IMR-90 (cell line): ENCODE measurements around the gene LYPD6B. TPM values are rescaled to one million over a fixed set of nuclear protein-coding genes. Genes with fewer than 3 reads are reported as not detected.

ENCODE experiments used
- ATAC-seq: fragments of 200-7000 bp; cut with Tn5 transposase; 2 replicates; pipeline ENCODE4 v1.9.1; 2020; ENCODE audit warnings: low read depth, mild to moderate bottlenecking, moderate library complexity
- BruUV-seq: library from RNA; stranded (reverse); fragments of 400-500 nt; replicated peaks from 2 replicates; lab custom pipeline; 2021; lab: Mats Ljungman, UMichigan
- CTCF ChIA-PET: fragments of 300-600 bp; formaldehyde crosslinking; extraction: SDS; loops from one replicate; lab custom pipeline; 2021; ENCODE audit warnings: antibody characterized with exemption; lab: Yijun Ruan, JAX
- POLR2A ChIA-PET: fragments of 300-600 bp; sonication (Branson Sonifier 250); formaldehyde crosslinking; loops from one replicate; lab custom pipeline; 2022; ENCODE audit warnings: antibody characterized with exemption; ENCODE audit not compliant: unreplicated experiment; lab: Charles Lee
- DNase-seq: peaks from one replicate; pipeline ENCODE4 v3.0.0; 2013
- H2AFZ ChIP-seq: replicated peaks from 2 replicates; pipeline ENCODE3; 2013; ENCODE audit warnings: low read length, mild to moderate bottlenecking; ENCODE audit not compliant: poor library complexity
- H2AK5ac ChIP-seq: 2 replicates; pipeline ENCODE4 v1.6.1; 2013; ENCODE audit warnings: low read depth, low read length, inconsistent platforms
- H2AK9ac ChIP-seq: replicated peaks from 2 replicates; pipeline ENCODE3; 2013; ENCODE audit warnings: mild to moderate bottlenecking, low read depth, low read length, moderate library complexity; ENCODE audit not compliant: poor library complexity
- H2BK120ac ChIP-seq: 2 replicates; pipeline ENCODE4 v1.6.1; 2013; ENCODE audit warnings: low read depth, low read length, inconsistent platforms
- H2BK15ac ChIP-seq: 3 replicates; pipeline ENCODE4 v1.6.1; 2013; ENCODE audit warnings: low read depth, low read length, inconsistent platforms
- H2BK20ac ChIP-seq: 2 replicates; pipeline ENCODE4 v1.6.1; 2013; ENCODE audit warnings: low read depth, mild to moderate bottlenecking, inconsistent platforms, low read length, moderate library complexity
- H2BK5ac ChIP-seq: 2 replicates; pipeline ENCODE4 v1.6.1; 2013; ENCODE audit warnings: mild to moderate bottlenecking, low read depth, low read length, inconsistent platforms; ENCODE audit not compliant: poor library complexity, severe bottlenecking
- H3K14ac ChIP-seq: replicated peaks from 2 replicates; pipeline ENCODE4 v1.6.1; 2013; ENCODE audit warnings: low read depth, low read length, inconsistent platforms
- H3K18ac ChIP-seq: 2 replicates; pipeline ENCODE4 v1.6.1; 2013; ENCODE audit warnings: low read depth, low read length, control low read depth
- H3K23ac ChIP-seq: 2 replicates; pipeline ENCODE4 v1.6.1; 2013; ENCODE audit warnings: low read depth, low read length, inconsistent platforms
- H3K27ac ChIP-seq: 2 replicates; pipeline ENCODE4 v1.5.1; 2013; ENCODE audit warnings: mild to moderate bottlenecking, control low read depth, low read length; ENCODE audit not compliant: insufficient read depth
- H3K27me3 ChIP-seq: 2 replicates; pipeline ENCODE4 v1.6.1; 2013; ENCODE audit warnings: low read length; ENCODE audit not compliant: control insufficient read depth, insufficient read depth
- H3K36me3 ChIP-seq: 2 replicates; pipeline ENCODE4 v1.6.1; 2013; ENCODE audit warnings: low read length, mixed read lengths; ENCODE audit not compliant: control insufficient read depth, insufficient read depth
- H3K4ac ChIP-seq: 2 replicates; pipeline ENCODE4 v1.6.1; 2013; ENCODE audit warnings: low read depth, low read length, inconsistent platforms
- H3K4me1 ChIP-seq: 2 replicates; pipeline ENCODE4 v1.6.1; 2013; ENCODE audit warnings: low read length, mixed read lengths; ENCODE audit not compliant: control insufficient read depth, insufficient read depth
- H3K4me2 ChIP-seq: 2 replicates; pipeline ENCODE4 v1.6.1; 2013; ENCODE audit warnings: low read depth, mild to moderate bottlenecking, control low read depth, low read length, moderate library complexity
- H3K4me3 ChIP-seq: 2 replicates; pipeline ENCODE4 v1.5.1; 2013; ENCODE audit warnings: low read depth, mild to moderate bottlenecking, control low read depth, low read length, moderate library complexity; ENCODE audit not compliant: insufficient read depth
- H3K56ac ChIP-seq: 2 replicates; pipeline ENCODE4 v1.6.1; 2013; ENCODE audit warnings: low read length, inconsistent platforms; ENCODE audit not compliant: insufficient read depth; ENCODE audit errors: extremely low read depth
- H3K79me1 ChIP-seq, 2 experiments: 2 replicates each; pipeline ENCODE4 v1.6.1; 2013; ENCODE audit warnings: low read length in 2 of 2, inconsistent platforms in 1 of 2, low read depth in 1 of 2
- H3K9ac ChIP-seq: 2 replicates; pipeline ENCODE4 v1.6.1; 2013; ENCODE audit warnings: low read depth, low read length, control low read depth
- H3K9me1 ChIP-seq: 2 replicates; pipeline ENCODE4 v1.6.1; 2013; ENCODE audit warnings: low read length, inconsistent platforms; ENCODE audit not compliant: insufficient read depth
- H3K9me3 ChIP-seq: 2 replicates; pipeline ENCODE4 v1.6.1; 2013; ENCODE audit warnings: low read length; ENCODE audit not compliant: control insufficient read depth, insufficient read depth
- H4K20me1 ChIP-seq: 2 replicates; pipeline ENCODE4 v1.6.1; 2013; ENCODE audit warnings: low read length, inconsistent platforms; ENCODE audit not compliant: insufficient read depth
- H4K5ac ChIP-seq: 2 replicates; pipeline ENCODE4 v1.6.1; 2013; ENCODE audit warnings: mild to moderate bottlenecking, low read depth, low read length, control low read depth
- H4K8ac ChIP-seq, 2 experiments: 2 replicates each; pipeline ENCODE4 v1.6.1; 2013; ENCODE audit warnings: low read depth in 2 of 2, low read length in 2 of 2, control low read depth in 1 of 2, inconsistent platforms in 1 of 2
- H4K91ac ChIP-seq: 2 replicates; pipeline ENCODE4 v1.6.1; 2013; ENCODE audit warnings: low read depth, low read length, inconsistent platforms; ENCODE audit not compliant: insufficient read depth
- BHLHE40 ChIP-seq: fragments of 150-350 bp; IDR thresholded peaks from 2 replicates; pipeline ENCODE4 v1.6.1; 2016; ENCODE audit warnings: mild to moderate bottlenecking, low read depth, low read length
- ELK1 ChIP-seq: fragments of 150-350 bp; IDR thresholded peaks from 2 replicates; pipeline ENCODE4 v1.6.1; 2016; ENCODE audit warnings: low read depth, mild to moderate bottlenecking, low read length, moderate library complexity, borderline replicate concordance
- MAZ ChIP-seq: IDR thresholded peaks from 2 replicates; pipeline ENCODE4 v1.6.1; 2012; ENCODE audit warnings: low read depth, mild to moderate bottlenecking, low read length, improper control_type of control experiment, moderate library complexity, borderline replicate concordance
- WGBS, 2 experiments: methylation state at CpG; one replicate each; pipeline versions ENCODE4 v1.1.5 to v1.1.7; 2013; ENCODE audit warnings: missing lambda C conversion rate in 2 of 2; ENCODE audit not compliant: insufficient read length in 1 of 2; ENCODE audit errors: extremely low coverage in 2 of 2; 5-methylcytosine and 5-hydroxymethylcytosine counted together
- dilution Hi-C: fragments of 300-500 bp; cut with HindIII; formaldehyde crosslinking; loops from one replicate; pipeline ENCODE4 v1.14.3; 2018; ENCODE audit warnings: low sequenced_read_pairs; ENCODE audit not compliant: unreplicated experiment
- in situ Hi-C: fragments of 300-500 bp; cut with MboI; formaldehyde crosslinking; loops from 3 replicates; pipeline ENCODE4 v1.14.3; 2019; ENCODE audit warnings: low sequenced_read_pairs, inconsistent platforms, mixed read lengths
- intact Hi-C: fragments of 100-400 bp; cut with micrococcal nuclease; formaldehyde crosslinking; loops from 2 replicates; pipeline ENCODE4 v1.10.0; 2022
- polyA plus RNA-seq, 3 experiments: library from polyadenylated mRNA; depleted of rRNA; stranded (reverse); fragments of >200 nt; gene quantifications; 2 replicates each; pipeline ENCODE4 v1.2.3, GENCODE V29; 2012; ENCODE audit warnings: low replicate concordance in 1 of 3
- total RNA-seq: library from RNA; depleted of rRNA; stranded (reverse); fragments of >200 nt; gene quantifications from 2 replicates; pipeline ENCODE4 v1.2.3, GENCODE V29; 2012

The LYPD6B gene
- total and polyA plus RNA-seq, 2 of the 4 experiments (the other 2 are of a cell fraction), result 0.05 TPM; not detected in 1

DNA sequence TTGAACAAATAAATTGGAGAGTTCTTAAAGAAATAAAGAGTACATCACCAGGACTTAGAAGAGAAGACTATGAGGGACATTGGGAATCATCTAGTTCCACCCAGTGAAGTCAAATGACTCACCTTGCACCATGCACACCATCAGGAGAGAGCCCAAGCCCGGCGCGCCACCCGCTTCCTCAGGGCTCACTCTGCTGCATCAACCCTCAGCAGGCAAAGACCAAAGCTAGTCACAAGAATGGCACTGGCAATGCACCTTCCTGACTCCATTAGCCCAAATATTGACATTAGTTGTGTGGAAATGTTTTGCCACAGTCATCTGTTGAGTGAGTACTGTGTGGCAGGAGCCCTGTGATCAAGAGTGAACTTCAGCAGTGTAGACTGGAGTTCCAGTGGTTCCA, 7.1 kb upstream of the LYPD6B start:
- Histone ChIP-seq H4K8ac (no peak overlapping the region), H2BK15ac (no peak overlapping the region), H3K9ac (no peak overlapping the region), H3K23ac (no peak overlapping the region), H3K36me3 (no peaks in the 10 kb centered on the region), H3K27me3 (peaks cover 19% of the 10 kb centered on the region), H3K18ac (no peak overlapping the region), H3K4me3 (no peak overlapping the region), H2AK9ac (no peak overlapping the region), H3K56ac (no peak overlapping the region), H4K91ac (no peak overlapping the region), H3K4ac (no peak overlapping the region), H3K79me1 (no peaks in the 10 kb centered on the region), H2BK120ac (no peak overlapping the region), H4K5ac (no peak overlapping the region), H3K4me2 (no peak overlapping the region), H3K4me1 (no peaks in the 10 kb centered on the region), H2AFZ (no peak overlapping the region), H3K14ac (no peak overlapping the region), H3K9me3 (no peaks in the 10 kb centered on the region), H3K27ac (no peak overlapping the region), H2BK5ac (no peak overlapping the region), H3K9me1 (no peaks in the 10 kb centered on the region), H2BK20ac (no peak overlapping the region), H2AK5ac (no peak overlapping the region), H4K20me1 (no peaks in the 10 kb centered on the region)
- ChIA-PET POLR2A (no interaction called here), CTCF (interaction anchor here (1.0 kb wide), 1 partner anchor 530 kb away, joined by 4 read pairs; no protein-coding TSS in a partner anchor)
- dilution Hi-C loops, result no loop called here
- no TSS peak for BruUV-seq
- TF ChIP-seq MAZ, result no peak
- no peak for TF ChIP-seq BHLHE40
- no peak for TF ChIP-seq ELK1
- no peak for ATAC-seq
- intact Hi-C loops, result no loop called here
- in situ Hi-C loops, result no loop called here
- WGBS, 2 experiments, result no CpG with 5 or more reads among the region's 4 CpGs
- DNase-seq, result no peak
